Central memory CD4-positive, alpha-beta T cell (primary cell): ENCODE results near the gene TPK1.
"Not testable (repeated sequence)": the region's sequence is repeated elsewhere in the genome, so short reads cannot be mapped to it uniquely, and the experiment has no call there.

Source experiments
- DNase-seq: peaks from one replicate; pipeline ENCODE4 v3.0.0; 2022

The TPK1 gene

DNA sequence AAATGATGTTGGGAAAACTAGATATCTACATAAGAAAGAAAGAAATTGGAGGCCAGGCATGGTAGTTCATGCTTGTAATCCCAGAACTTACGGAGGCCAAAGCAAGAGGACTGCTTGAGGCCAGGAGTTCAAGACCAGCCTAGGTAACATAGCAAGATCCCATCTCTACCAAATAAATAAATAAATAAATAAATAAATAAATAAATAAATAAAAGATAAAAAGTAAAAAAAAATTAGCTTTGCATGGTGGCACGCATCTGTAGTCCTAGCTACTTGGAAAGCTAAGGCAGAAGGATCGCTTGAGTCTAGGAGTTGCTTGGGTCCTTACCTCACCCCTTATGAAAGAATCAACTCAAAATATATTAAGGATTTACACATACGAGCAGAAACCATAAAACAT is 238.9 kb downstream of the TPK1 start:
- DNase-seq: no peak

DNA sequence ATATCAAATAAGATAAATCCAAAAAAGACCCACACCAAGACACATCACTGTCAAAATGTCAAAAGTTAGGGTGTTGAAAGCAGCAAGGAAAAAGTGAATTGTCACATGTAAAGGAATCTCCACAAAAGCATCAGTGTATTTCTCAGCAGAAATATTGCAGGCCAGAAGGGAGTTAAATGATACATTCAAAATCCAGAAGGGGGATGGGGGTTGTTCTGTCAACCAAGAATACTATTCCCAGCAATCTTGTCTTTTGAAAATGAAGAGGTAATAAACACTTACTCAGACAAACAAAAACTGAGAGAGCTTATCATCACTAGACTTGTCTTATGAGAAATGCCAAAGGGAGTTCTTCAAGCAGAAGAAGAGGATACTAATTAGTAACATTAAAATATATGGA is 241.3 kb downstream of the TPK1 start:
- no peak for DNase-seq

GRCh38 chr7:144588559-144589051 is 247.2 kb downstream of the TPK1 start:
- no peak for DNase-seq

- no peak for DNase-seq
Measured at GRCh38 chr7:144587701-144588100, 248.2 kb downstream of the TPK1 start.

GRCh38 chr7:144584726-144585125 is 251.1 kb downstream of the TPK1 start:
- DNase-seq: no peak

- DNase-seq: no peak
Measured at GRCh38 chr7:144579687-144580086, 256.2 kb downstream of the TPK1 start.

- DNase-seq: no peak
Measured at GRCh38 chr7:144575456-144575855, 260.4 kb downstream of the TPK1 start.

DNA sequence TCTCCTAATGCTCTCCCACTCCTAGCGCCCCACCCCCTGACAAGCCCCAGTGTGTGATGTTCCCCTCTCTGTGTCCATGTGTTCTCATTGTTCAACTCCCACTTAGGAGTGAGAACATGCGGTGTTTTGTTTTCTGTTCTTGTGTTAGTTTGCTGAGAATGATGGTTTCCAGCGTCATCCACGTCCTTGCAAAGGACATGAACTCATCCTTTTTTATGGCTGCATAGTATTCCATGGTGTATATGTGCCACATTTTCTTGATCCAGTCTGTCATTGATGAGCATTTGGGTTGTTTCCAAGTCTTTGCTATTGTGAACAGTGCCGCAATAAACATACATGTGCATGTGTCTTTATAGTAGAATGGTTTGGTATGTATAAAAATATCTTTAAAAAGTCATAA is 261.1 kb downstream of the TPK1 start:
- not testable (repeated sequence) for DNase-seq

- no peak for DNase-seq
Measured at GRCh38 chr7:144568233-144568632, 267.6 kb downstream of the TPK1 start.

DNA sequence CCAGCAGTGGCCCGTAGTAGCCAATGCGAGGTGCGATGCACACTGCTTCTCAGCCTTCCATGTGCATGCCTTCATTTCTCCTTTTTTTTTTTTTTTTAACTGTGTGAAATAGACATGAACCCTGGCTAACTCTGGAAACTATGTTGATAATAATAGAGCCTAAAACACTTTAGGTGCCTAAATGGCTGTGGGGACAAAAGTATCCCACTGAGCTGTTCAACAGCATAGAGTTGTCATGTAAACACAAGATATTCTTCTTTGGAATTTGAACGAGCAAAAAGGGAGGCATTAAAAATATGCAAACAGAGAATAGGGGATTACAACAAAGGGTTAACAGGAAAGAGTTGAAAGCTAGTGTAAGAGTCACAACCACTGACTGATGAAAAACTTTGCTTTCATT is 270.3 kb downstream of the TPK1 start:
- no peak for DNase-seq

DNA sequence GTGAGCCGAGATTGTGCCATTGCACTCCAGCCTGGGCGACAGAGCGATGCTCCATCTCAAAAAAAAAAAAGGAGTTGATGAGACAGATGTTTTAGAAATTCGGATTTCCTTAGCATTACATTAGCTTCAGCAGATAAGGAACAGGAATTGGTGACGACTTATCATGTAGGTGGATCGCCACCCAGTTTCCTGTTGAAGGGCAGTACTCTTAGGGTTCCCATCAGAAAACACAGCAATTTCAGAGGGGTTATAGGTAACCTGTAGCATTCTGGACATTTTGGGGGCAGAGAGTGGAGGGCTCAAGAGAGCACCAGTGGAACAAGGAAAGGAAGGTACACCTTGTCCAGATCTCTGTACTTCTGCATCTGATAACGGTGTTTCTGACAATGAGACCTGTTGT is 286.0 kb downstream of the TPK1 start:
- DNase-seq: no peak

DNA sequence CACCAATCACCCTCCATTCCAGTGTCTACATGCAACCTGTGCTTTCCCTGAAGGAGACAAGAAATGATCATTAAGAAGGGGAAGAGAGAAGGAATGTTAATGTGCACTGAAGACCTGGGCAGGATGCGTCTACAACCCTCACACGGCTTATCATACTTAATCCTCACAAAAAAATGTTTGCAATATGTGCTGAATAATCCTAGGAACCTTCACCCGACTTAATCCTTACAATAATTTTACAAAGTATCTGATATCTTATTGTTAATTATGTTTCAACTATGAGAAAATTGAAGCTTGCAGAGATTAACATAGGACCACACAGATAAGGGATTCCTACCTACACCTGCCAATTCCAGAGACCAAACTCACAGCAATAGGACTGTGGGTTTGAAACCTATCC is 287.3 kb downstream of the TPK1 start:
- no peak for DNase-seq

- DNase-seq: no peak
Measured at GRCh38 chr7:144547888-144548287, 288.0 kb downstream of the TPK1 start.

- DNase-seq: no peak
Measured at GRCh38 chr7:144546782-144547181, 289.1 kb downstream of the TPK1 start.

GRCh38 chr7:144545330-144545729 is 290.5 kb downstream of the TPK1 start:
- DNase-seq: no peak

DNA sequence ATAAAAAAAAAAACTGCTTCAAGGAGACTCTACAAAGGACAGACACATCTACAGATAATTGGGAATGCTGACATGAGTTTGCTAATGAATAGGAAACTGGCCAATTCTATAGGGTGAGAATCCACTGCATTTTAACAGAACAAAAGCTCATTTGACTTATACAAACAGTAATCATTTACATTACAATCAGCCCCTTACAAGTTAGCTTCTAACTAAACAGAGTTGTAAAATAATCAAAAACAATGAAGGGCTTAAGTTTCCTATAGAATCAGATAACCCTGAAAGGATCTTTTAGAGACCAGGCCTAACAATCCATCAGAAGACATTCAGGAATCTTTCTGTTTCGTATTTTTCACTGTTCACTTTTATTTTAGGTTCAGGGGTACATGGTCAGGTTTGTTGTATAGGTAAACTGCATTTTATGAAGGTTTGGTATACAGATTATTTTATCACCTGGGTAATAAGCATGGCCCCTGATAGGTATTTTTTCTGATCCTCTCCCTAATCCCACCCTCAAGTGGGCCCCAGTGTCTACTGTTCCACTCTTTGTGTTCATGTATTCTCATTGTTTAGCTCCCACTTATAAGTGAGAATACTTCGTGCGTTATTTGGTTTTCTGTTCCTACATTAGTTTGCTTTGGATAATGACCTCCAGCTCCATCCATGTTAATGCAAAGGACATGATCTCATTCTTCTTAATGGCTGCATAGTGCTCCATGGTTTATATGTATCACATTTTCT is 301.0 kb downstream of the TPK1 start:
- DNase-seq: no peak

GRCh38 chr7:144534196-144534595 is 301.7 kb downstream of the TPK1 start:
- DNase-seq: no peak

- DNase-seq: no peak
Measured at GRCh38 chr7:144531181-144531580, 304.7 kb downstream of the TPK1 start.

- DNase-seq: no peak
Measured at GRCh38 chr7:144529269-144529926, 306.5 kb downstream of the TPK1 start.

GRCh38 chr7:144528536-144529045 is 307.3 kb downstream of the TPK1 start:
- DNase-seq: no peak

DNA sequence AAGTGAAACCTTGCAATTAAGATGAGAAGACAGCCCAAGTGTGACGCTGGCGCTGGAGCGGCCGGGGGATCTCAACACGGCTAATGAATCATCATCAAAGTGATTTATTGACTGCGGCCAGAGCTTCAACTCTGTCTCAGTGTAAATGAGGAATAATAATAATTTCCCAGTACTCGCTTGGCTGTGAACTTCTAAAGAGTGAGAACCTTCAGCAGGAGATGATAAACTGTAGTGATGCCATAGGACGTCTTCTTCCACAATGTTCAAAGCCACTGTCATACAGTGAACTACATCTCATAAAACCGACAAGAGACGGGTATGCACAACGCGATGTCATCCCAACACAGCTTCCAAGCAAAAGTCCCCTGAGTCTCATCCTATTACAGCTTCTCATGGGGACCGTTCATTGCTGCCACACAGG is 308.8 kb downstream of the TPK1 start:
- no peak for DNase-seq

DNA sequence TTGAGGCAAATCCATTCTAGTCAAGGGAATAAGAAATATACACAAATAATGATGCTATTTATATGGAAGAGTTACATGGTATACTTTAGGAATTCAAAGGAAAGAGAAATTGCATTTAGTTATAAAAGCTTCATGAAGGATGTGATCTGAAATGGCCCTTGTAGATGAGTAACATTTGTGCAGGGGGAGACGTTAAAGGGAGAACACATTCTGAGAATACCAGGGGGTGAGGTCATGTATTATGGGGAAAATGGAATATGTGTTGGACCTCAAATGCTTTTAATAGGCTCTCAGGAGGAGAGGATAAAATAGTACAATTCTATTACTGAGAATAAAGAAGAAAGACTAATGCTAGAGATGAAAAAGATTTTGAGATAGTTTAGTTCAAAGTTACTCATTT is 309.9 kb downstream of the TPK1 start:
- DNase-seq: no peak

DNA sequence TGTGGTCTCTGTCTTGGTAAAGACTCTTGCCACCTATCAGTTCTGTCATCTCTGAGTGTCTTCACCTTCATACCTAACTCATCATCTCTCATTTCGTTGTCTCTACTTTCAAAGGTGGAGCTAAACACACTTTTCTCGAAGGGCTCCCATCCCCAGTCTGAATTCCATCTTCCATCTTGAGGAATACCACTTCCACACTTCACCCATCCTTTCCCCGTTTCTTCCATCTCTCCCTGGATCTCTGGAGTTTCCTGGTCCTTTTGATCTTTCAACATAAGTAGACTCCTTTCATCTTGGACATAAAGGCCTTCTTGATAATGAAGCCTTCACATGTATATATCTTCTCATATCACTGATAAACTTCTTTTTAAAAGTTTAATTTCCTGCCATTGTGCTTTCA is 311.6 kb downstream of the TPK1 start:
- no peak for DNase-seq

DNA sequence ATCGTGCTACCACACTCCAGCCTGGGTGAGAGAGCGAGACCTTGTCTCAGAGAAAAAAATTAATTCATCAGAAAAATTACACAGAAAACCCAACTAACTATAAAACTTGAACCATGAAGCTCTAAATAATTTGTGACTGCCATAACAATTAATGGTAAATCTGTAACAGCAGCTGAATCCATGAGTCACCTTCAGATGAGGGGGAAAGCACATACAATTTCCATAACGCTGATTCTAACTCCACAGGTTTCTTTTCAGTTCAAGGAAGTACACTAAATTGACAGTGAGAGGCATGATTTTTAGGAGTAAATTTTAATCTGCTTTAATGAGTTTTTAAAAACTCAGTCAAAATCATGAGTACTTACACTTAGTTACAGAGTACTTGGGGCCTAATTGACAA is 312.2 kb downstream of the TPK1 start:
- DNase-seq: no peak
